PC-3 (cell line): ENCODE data around the gene SPIB. TPM values are rescaled to one million over a fixed set of nuclear protein-coding genes. Genes with fewer than 3 reads are reported as not detected.

Experiments
- ATAC-seq: fragments of 200-7000 bp; cut with Tn5 transposase; 2 replicates; pipeline ENCODE4 v1.9.1; 2020; ENCODE audit warnings: mild to moderate bottlenecking, moderate library complexity
- BruUV-seq: library from RNA; stranded (reverse); fragments of 400-500 nt; replicated peaks from 2 replicates; lab custom pipeline; 2021; lab: Mats Ljungman, UMichigan
- CTCF ChIA-PET: fragments of 300-600 bp; sonication (Branson Sonifier 250); formaldehyde crosslinking; loops from one replicate; lab custom pipeline; 2022; ENCODE audit warnings: antibody characterized with exemption; lab: Charles Lee
- POLR2A ChIA-PET: fragments of 300-600 bp; sonication (Branson Sonifier 250); formaldehyde crosslinking; loops from one replicate; lab custom pipeline; 2022; ENCODE audit warnings: antibody characterized with exemption; ENCODE audit not compliant: unreplicated experiment; lab: Charles Lee
- DNase-seq: peaks from one replicate; pipeline ENCODE4 v3.0.0-alpha.2; 2015
- H2AFZ ChIP-seq: fragments of 300-600 bp; sonication (generic); 2 replicates; pipeline ENCODE4 v1.6.0; 2016; ENCODE audit warnings: antibody characterized with exemption, low read length
- H3F3A ChIP-seq: fragments of 300-600 bp; sonication (generic); one replicate; pipeline ENCODE4 v1.6.0; 2017; ENCODE audit warnings: antibody characterized with exemption, low read length, control low read depth, mild to moderate bottlenecking; ENCODE audit not compliant: unreplicated experiment
- H3K27ac ChIP-seq: fragments of 300-600 bp; sonication (generic); 2 replicates; pipeline ENCODE4 v1.5.1; 2016; ENCODE audit warnings: mild to moderate bottlenecking, low read length
- H3K27me3 ChIP-seq: fragments of 300-600 bp; sonication (generic); 2 replicates; pipeline ENCODE4 v1.6.1; 2016; ENCODE audit warnings: low read length, mixed read lengths
- H3K36me3 ChIP-seq: fragments of 300-600 bp; sonication (generic); 2 replicates; pipeline ENCODE4 v1.6.1; 2016; ENCODE audit warnings: low read depth, mixed run types, low read length, mixed read lengths
- H3K4me1 ChIP-seq: fragments of 300-600 bp; sonication (generic); 2 replicates; pipeline ENCODE4 v1.5.1; 2016; ENCODE audit warnings: low read length; ENCODE audit not compliant: insufficient read depth
- H3K4me2 ChIP-seq: fragments of 300-600 bp; sonication (generic); 2 replicates; pipeline ENCODE4 v1.6.0; 2016; ENCODE audit warnings: low read length
- H3K4me3 ChIP-seq: fragments of 300-600 bp; sonication (generic); 2 replicates; pipeline ENCODE4 v1.5.1; 2016; ENCODE audit warnings: mild to moderate bottlenecking, low read length, mixed read lengths
- H3K79me2 ChIP-seq: fragments of 300-600 bp; sonication (generic); 2 replicates; pipeline ENCODE4 v1.6.1; 2017; ENCODE audit warnings: low read length, mixed read lengths
- H3K9ac ChIP-seq: fragments of 300-600 bp; sonication (generic); 2 replicates; pipeline ENCODE4 v1.6.0; 2016; ENCODE audit warnings: mild to moderate bottlenecking, low read length
- H3K9me2 ChIP-seq: fragments of 300-600 bp; sonication (generic); replicated peaks from 2 replicates; pipeline ENCODE4 v1.6.1; 2016; ENCODE audit warnings: mixed run types, low read length, mixed read lengths
- H3K9me3 ChIP-seq: fragments of 300-600 bp; sonication (generic); 2 replicates; pipeline ENCODE4 v1.6.1; 2016; ENCODE audit warnings: low read length, mixed read lengths
- H4K20me1 ChIP-seq: fragments of 300-600 bp; sonication (generic); 2 replicates; pipeline ENCODE4 v1.6.1; 2016; ENCODE audit warnings: low read length, mixed read lengths
- CTCF ChIP-seq: fragments of 300-600 bp; sonication (generic); conservative IDR thresholded peaks from 2 replicates; pipeline ENCODE4 v1.5.1; 2017; ENCODE audit warnings: antibody characterized with exemption, low read depth, mild to moderate bottlenecking, low read length
- EZH2 ChIP-seq: fragments of 300-600 bp; sonication (generic); IDR thresholded peaks from one replicate; pipeline ENCODE4 v1.6.1; 2017; ENCODE audit warnings: antibody characterized with exemption, mild to moderate bottlenecking, low read length; ENCODE audit not compliant: unreplicated experiment
- EZH2phosphoT487 ChIP-seq: fragments of 300-600 bp; sonication (generic); IDR thresholded peaks from 2 replicates; pipeline ENCODE4 v1.6.1; 2018; ENCODE audit warnings: mild to moderate bottlenecking, antibody characterized with exemption, low read length, borderline replicate concordance
- intact Hi-C: fragments of 100-400 bp; cut with micrococcal nuclease; formaldehyde crosslinking; loops from 2 replicates; pipeline ENCODE4 v1.9.0; 2023
- total RNA-seq: library from RNA; depleted of rRNA; stranded (reverse); fragments of >200 nt; gene quantifications from 2 replicates; pipeline ENCODE4 v1.2.3, GENCODE V29; 2014

SPIB gene
- total RNA-seq, 1 experiment from 2014 or later, result not detected

DNA sequence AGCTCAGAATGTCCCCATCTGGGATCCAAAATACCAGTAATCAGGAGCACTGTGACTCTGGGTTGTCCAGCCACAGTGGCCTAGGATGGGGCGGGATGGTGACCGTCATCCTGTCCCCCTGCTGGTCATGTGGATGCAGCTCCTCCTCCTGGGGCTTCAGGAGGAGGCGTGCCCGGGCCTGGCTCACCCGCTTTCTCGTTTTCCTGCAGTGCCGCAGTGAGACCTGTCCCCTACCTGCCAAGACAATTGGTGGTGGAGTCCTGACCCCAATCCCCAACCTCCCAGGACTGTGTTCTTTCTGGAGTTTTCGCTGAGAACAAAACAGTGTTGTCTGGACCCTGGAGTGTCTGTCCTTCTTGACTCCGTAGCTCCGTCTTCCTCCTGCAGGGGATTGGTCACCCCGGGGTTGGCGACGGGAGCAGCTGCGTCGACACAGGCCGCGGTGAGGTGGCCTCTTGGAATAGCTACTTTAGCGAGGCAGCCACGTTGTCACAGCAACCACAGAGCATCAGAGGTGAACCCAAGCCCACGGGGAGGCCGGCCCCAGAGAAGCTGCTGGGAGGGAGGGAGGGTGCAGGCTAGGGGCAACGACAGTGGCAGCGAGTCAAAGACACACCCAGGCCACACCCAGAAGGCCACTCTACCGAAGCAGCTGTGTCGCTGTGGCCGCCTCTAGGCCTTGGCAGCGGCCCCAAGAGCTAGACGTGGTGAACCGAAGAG, 47.4 kb downstream of the SPIB start:
- no peak overlapping the region for H3K4me2 ChIP-seq
- H3K79me2 ChIP-seq, result no peaks in the 10 kb centered on the region
- intact Hi-C loops, result no loop called here
- no peaks in the 10 kb centered on the region for H3K4me1 ChIP-seq
- H4K20me1 ChIP-seq, result no peaks in the 10 kb centered on the region
- no peak overlapping the region for H3K27ac ChIP-seq
- no peaks in the 10 kb centered on the region for H3F3A ChIP-seq
- BruUV-seq, result no TSS peak
- no peaks in the 10 kb centered on the region for H3K9me2 ChIP-seq
- TF ChIP-seq CTCF (peak; percentile 49; the same call in 1 of the 2 replicates), EZH2phosphoT487 (no peak), EZH2 (no peak)
- H3K9me3 ChIP-seq, result no peaks in the 10 kb centered on the region
- no peak overlapping the region for H3K4me3 ChIP-seq
- no peaks in the 10 kb centered on the region for H3K36me3 ChIP-seq
- no peak overlapping the region for H3K9ac ChIP-seq
- ATAC-seq (peak; percentile 50), DNase-seq (peak; percentile 29)
- H2AFZ ChIP-seq, result no peak overlapping the region
- H3K27me3 ChIP-seq, result no peaks in the 10 kb centered on the region
- CTCF ChIA-PET, result interaction anchor here (1.2 kb wide), 1 partner anchor 97 kb away, joined by 4 read pairs; no protein-coding TSS in a partner anchor
- POLR2A ChIA-PET, result no interaction called here

DNA sequence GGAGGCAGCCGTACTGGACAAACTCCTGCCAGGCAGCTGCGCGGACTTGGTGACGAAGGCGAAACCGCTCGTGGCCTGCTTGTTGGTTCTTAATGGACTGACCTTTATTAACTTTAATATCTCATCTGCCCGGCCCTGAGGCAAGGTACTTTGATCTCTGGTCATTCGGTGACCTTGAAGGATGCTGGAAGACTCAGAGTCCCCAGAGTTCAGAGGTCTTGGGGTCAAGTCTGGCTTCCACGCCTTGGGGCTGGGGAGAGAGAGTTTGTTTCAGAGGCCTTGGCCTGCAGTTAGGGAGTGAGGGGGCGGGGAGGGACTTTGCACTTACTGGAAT, 47.9 kb downstream of the SPIB start:
- no peak for ATAC-seq
- Histone ChIP-seq H3K27ac (no peak overlapping the region), H3K4me1 (no peaks in the 10 kb centered on the region), H3K9ac (no peak overlapping the region), H3K27me3 (no peaks in the 10 kb centered on the region), H4K20me1 (no peaks in the 10 kb centered on the region), H3K9me2 (no peaks in the 10 kb centered on the region), H3K9me3 (no peaks in the 10 kb centered on the region), H3K79me2 (no peaks in the 10 kb centered on the region), H3K36me3 (no peaks in the 10 kb centered on the region), H3F3A (no peaks in the 10 kb centered on the region), H3K4me2 (no peak overlapping the region), H3K4me3 (no peak overlapping the region), H2AFZ (no peak overlapping the region)
- POLR2A ChIA-PET, result no interaction called here
- CTCF ChIA-PET, result interaction anchor here (1.2 kb wide), 1 partner anchor 98 kb away, joined by 4 read pairs; no protein-coding TSS in a partner anchor
- no peak for DNase-seq
- no TSS peak for BruUV-seq
- TF ChIP-seq EZH2 (no peak), EZH2phosphoT487 (no peak), CTCF (no peak)
- intact Hi-C loops, result no loop called here

DNA sequence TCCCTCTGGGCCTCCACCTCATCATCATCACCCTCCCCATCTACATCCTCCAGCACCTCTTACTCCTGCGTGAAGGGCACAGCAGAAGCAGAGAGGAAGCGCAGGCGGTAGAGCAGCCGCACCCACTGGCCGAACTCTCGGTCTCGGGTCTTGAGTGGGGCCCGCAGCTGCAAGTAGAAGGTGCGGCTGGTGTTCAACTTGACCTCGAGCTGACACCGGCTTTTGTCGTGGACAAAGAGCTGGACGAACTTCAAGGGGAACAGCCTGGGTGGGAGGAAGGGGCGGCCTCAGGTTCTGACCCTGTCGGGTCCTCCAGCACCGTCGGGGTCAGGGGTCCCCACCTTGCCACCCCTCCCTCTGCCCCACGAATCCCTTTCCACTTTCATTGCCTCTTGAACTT, 48.8 kb downstream of the SPIB start:
- no peaks in the 10 kb centered on the region for H3K36me3 ChIP-seq
- POLR2A ChIA-PET, result no interaction called here

More for the DNA sequence above, 48.8 kb downstream of the SPIB start:
- no peaks in the 10 kb centered on the region for H4K20me1 ChIP-seq
- no peak overlapping the region for H3K9ac ChIP-seq
- CTCF ChIA-PET, result no interaction called here
- no peak overlapping the region for H3K4me3 ChIP-seq
- H3K9me3 ChIP-seq, result no peaks in the 10 kb centered on the region
- H3K27ac ChIP-seq, result no peak overlapping the region
- intact Hi-C loops, result no loop called here
- no peaks in the 10 kb centered on the region for H3K27me3 ChIP-seq
- no peaks in the 10 kb centered on the region for H3K9me2 ChIP-seq
- no peaks in the 10 kb centered on the region for H3K79me2 ChIP-seq
- H3K4me2 ChIP-seq, result no peak overlapping the region
- no peaks in the 10 kb centered on the region for H3K4me1 ChIP-seq
- no TSS peak for BruUV-seq
- no peak for ATAC-seq
- DNase-seq, result no peak
- no peak overlapping the region for H2AFZ ChIP-seq
- H3F3A ChIP-seq, result no peaks in the 10 kb centered on the region
- no peak for TF ChIP-seq CTCF
- TF ChIP-seq EZH2phosphoT487, result no peak
- no peak for TF ChIP-seq EZH2
